GM12878 (cell line): ENCODE results near the gene CALCA. TPM values are rescaled to one million over a fixed set of nuclear protein-coding genes. Genes with fewer than 3 reads are reported as not detected.

Experiments used
- ATAC-seq: fragments of 200-7000 bp; cut with Tn5 transposase; 3 replicates; pipeline ENCODE4 v1.9.1; 2020; ENCODE audit warnings: mild to moderate bottlenecking, moderate library complexity
- BruUV-seq: library from RNA; stranded (reverse); fragments of 400-500 nt; replicated peaks from 2 replicates; lab custom pipeline; 2021; lab: Mats Ljungman, UMichigan
- CTCF ChIA-PET: fragments of 300-600 bp; sonication (Branson Sonifier 250); formaldehyde crosslinking; extraction: SDS; loops from one replicate; lab custom pipeline; 2021; ENCODE audit warnings: inconsistent platforms; lab: Yijun Ruan, JAX
- POLR2A ChIA-PET: fragments of 350-600 bp; formaldehyde crosslinking; extraction: SDS; loops from one replicate; lab custom pipeline; 2021; ENCODE audit warnings: inconsistent platforms; lab: Charles Lee
- RAD21 ChIA-PET: fragments of 300-600 bp; sonication (Branson Sonifier 250); formaldehyde crosslinking; loops from one replicate; lab custom pipeline; 2023; ENCODE audit warnings: antibody characterized with exemption; ENCODE audit not compliant: unreplicated experiment; lab: Charles Lee
- SMC1A ChIA-PET: fragments of 300-600 bp; sonication (Branson Sonifier 250); formaldehyde crosslinking; loops from one replicate; lab custom pipeline; 2023; ENCODE audit not compliant: unreplicated experiment, uncharacterized antibody; lab: Charles Lee
- DNase-seq: peaks from one replicate; pipeline ENCODE4 v3.0.0-alpha.2; 2011; ENCODE audit warnings: low read depth, low spot score
- FAIRE-seq: peaks from 3 replicates; lab custom pipeline; 2011; peaks lifted over from hg19 to GRCh38; lab: Jason Lieb, UNC
- H2AFZ ChIP-seq: 2 replicates; pipeline ENCODE4 v1.6.0; 2011; ENCODE audit warnings: low read depth, low read length, control low read depth; ENCODE audit not compliant: control insufficient read depth
- H3K27ac ChIP-seq: 2 replicates; pipeline ENCODE4 v1.5.1; 2011; ENCODE audit warnings: control low read depth; ENCODE audit not compliant: control insufficient read depth, insufficient read depth
- H3K27me3 ChIP-seq, 2 experiments: replicated peaks in 1 of 2; 2 replicates each; pipeline versions ENCODE4 v1.6.0 to v1.6.1; 2011; ENCODE audit warnings: low read length in 1 of 2; ENCODE audit not compliant: control insufficient read depth in 2 of 2, insufficient read depth in 2 of 2
- H3K36me3 ChIP-seq, 2 experiments: 2 replicates each; pipeline ENCODE4 v1.5.1; 2011; ENCODE audit warnings: low read length in 1 of 2; ENCODE audit not compliant: control insufficient read depth in 2 of 2, insufficient read depth in 2 of 2
- H3K4me1 ChIP-seq: 2 replicates; pipeline ENCODE4 v1.6.1; 2011; ENCODE audit warnings: mild to moderate bottlenecking, low read length, moderate library complexity, mixed read lengths; ENCODE audit not compliant: control insufficient read depth, insufficient read depth
- H3K4me2 ChIP-seq: 2 replicates; pipeline ENCODE4 v1.6.0; 2011; ENCODE audit warnings: control low read depth; ENCODE audit not compliant: control insufficient read depth, insufficient read depth
- H3K4me3 ChIP-seq: fragments of 200-600 bp; sonication (generic); 2 replicates; pipeline ENCODE4 v1.5.1; 2016
- H3K79me2 ChIP-seq: 2 replicates; pipeline ENCODE4 v1.6.0; 2011; ENCODE audit warnings: low read length; ENCODE audit not compliant: control insufficient read depth, insufficient read depth
- H3K9ac ChIP-seq: 2 replicates; pipeline ENCODE4 v1.8.0; 2011; ENCODE audit warnings: low read length, control low read depth, mixed read lengths; ENCODE audit not compliant: control insufficient read depth, insufficient read depth
- H3K9me3 ChIP-seq: replicated peaks from 3 replicates; pipeline ENCODE4 v1.5.1; 2011; ENCODE audit warnings: mild to moderate bottlenecking, low read length; ENCODE audit not compliant: control insufficient read depth, insufficient read depth
- H4K20me1 ChIP-seq: 2 replicates; pipeline ENCODE4 v1.6.0; 2011; ENCODE audit not compliant: control insufficient read depth, insufficient read depth
- ATF2 ChIP-seq: IDR thresholded peaks from 2 replicates; pipeline ENCODE4 v1.6.1; 2012; ENCODE audit warnings: low read length, inconsistent platforms
- NFXL1 ChIP-seq: fragments of 450-650 bp; IDR thresholded peaks from 2 replicates; pipeline ENCODE4 v1.6.1; 2017; ENCODE audit warnings: antibody characterized with exemption, mild to moderate bottlenecking, borderline replicate concordance
- NRF1 ChIP-seq: conservative IDR thresholded peaks from 2 replicates; pipeline ENCODE4 v1.6.1; 2011; ENCODE audit warnings: mild to moderate bottlenecking, low read depth, low read length, improper control_type of control experiment
- PRDM15 ChIP-seq: fragments of 450-650 bp; formaldehyde crosslinking; IDR thresholded peaks from 2 replicates; pipeline ENCODE4 v1.4.0; 2020; ENCODE audit warnings: mild to moderate bottlenecking, moderate library complexity
- RELA ChIP-seq: fragments of 450-650 bp; IDR thresholded peaks from 2 replicates; pipeline ENCODE4 v1.8.0; 2014; ENCODE audit warnings: borderline replicate concordance; ENCODE audit not compliant: partially characterized antibody
- WRNIP1 ChIP-seq: IDR thresholded peaks from 2 replicates; pipeline ENCODE4 v1.6.1; 2011; ENCODE audit warnings: low read depth, low read length, improper control_type of control experiment, borderline replicate concordance
- WGBS: methylation state at CpG from one replicate; pipeline ENCODE4 v1.1.6; 2016; ENCODE audit warnings: low lambda C conversion rate; ENCODE audit not compliant: insufficient replicate concordance, insufficient coverage; ENCODE audit errors: missing lambda C conversion rate; 5-methylcytosine and 5-hydroxymethylcytosine counted together
- in situ Hi-C: fragments of 300-500 bp; cut with MboI; formaldehyde crosslinking; loops from 9 replicates; pipeline ENCODE4 v1.14.3; 2018; ENCODE audit warnings: mixed read lengths
- intact Hi-C: fragments of 100-400 bp; cut with micrococcal nuclease; formaldehyde crosslinking; loops from one replicate; pipeline ENCODE4 v1.14.2; 2022; ENCODE audit not compliant: unreplicated experiment
- polyA plus RNA-seq, 11 experiments: library from polyadenylated mRNA; depleted of rRNA in 4 of 11; unstranded in 6 of 11; stranded (reverse) in 5 of 11; fragments of >200 nt; fragmentation: Nextera tagmentation in 4 of 11; fragmentation: Illumina TruSeq in 1 of 11; extraction: Ambion mirVana in 4 of 11; extraction: Trizol in 1 of 11; gene quantifications; 1 replicate in 1 of 11; 2 replicates in 10 of 11; pipeline versions ENCODE4 v1.2.1 to v1.2.3, GENCODE V29; 2011 to 2016; ENCODE audit warnings: inconsistent platforms in 2 of 11, missing spikeins in 2 of 11, low read depth in 1 of 11
- total RNA-seq, 4 experiments: library from RNA; depleted of rRNA in 3 of 4; stranded (reverse); fragments of >200 nt in 3 of 4; fragmentation: Illumina TruSeq in 1 of 4; extraction: Trizol in 1 of 4; gene quantifications; 2 replicates each; pipeline versions ENCODE4 v1.2.1 to v1.2.3, GENCODE V29; 2013 to 2021
- TF ChIP-seq, protein P1 (sequence below): IDR thresholded peaks from 2 replicates; pipeline ENCODE4 v1.6.1; 2012; ENCODE audit warnings: mild to moderate bottlenecking, low read depth, low read length
- TF ChIP-seq, protein P2 (sequence below): fragments of 450-650 bp; IDR thresholded peaks from 2 replicates; pipeline ENCODE4 v1.6.1; 2014; ENCODE audit warnings: mild to moderate bottlenecking

The CALCA gene
- total and polyA plus RNA-seq, 10 of the 15 experiments (the other 5 are each of a cell fraction or from before 2014, with no cell fraction given) = not detected

DNA sequence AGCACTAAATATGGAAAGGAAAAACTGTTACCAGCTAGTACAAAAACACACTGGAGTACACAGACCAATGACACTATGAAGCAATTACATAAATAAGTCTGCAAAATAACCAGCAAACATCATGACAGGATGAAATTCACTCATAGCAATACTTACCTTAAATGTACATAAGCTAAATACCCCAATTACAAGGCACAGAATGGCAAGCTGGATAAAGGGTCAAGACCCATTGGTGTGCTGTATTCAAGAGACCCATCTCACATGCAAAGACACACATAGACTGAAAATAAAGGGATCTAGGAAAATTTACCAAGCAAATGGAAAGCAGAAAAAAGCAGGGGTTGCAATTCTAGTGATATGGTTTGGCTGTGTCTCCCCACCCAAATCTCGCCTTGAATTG is 44.0 kb upstream of the CALCA start (continued):
- TF ChIP-seq, protein P1, sequence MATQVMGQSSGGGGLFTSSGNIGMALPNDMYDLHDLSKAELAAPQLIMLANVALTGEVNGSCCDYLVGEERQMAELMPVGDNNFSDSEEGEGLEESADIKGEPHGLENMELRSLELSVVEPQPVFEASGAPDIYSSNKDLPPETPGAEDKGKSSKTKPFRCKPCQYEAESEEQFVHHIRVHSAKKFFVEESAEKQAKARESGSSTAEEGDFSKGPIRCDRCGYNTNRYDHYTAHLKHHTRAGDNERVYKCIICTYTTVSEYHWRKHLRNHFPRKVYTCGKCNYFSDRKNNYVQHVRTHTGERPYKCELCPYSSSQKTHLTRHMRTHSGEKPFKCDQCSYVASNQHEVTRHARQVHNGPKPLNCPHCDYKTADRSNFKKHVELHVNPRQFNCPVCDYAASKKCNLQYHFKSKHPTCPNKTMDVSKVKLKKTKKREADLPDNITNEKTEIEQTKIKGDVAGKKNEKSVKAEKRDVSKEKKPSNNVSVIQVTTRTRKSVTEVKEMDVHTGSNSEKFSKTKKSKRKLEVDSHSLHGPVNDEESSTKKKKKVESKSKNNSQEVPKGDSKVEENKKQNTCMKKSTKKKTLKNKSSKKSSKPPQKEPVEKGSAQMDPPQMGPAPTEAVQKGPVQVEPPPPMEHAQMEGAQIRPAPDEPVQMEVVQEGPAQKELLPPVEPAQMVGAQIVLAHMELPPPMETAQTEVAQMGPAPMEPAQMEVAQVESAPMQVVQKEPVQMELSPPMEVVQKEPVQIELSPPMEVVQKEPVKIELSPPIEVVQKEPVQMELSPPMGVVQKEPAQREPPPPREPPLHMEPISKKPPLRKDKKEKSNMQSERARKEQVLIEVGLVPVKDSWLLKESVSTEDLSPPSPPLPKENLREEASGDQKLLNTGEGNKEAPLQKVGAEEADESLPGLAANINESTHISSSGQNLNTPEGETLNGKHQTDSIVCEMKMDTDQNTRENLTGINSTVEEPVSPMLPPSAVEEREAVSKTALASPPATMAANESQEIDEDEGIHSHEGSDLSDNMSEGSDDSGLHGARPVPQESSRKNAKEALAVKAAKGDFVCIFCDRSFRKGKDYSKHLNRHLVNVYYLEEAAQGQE = no peak
- TF ChIP-seq, protein P2, sequence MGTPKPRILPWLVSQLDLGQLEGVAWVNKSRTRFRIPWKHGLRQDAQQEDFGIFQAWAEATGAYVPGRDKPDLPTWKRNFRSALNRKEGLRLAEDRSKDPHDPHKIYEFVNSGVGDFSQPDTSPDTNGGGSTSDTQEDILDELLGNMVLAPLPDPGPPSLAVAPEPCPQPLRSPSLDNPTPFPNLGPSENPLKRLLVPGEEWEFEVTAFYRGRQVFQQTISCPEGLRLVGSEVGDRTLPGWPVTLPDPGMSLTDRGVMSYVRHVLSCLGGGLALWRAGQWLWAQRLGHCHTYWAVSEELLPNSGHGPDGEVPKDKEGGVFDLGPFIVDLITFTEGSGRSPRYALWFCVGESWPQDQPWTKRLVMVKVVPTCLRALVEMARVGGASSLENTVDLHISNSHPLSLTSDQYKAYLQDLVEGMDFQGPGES = no peak
- TF ChIP-seq NRF1 = no peak

DNA sequence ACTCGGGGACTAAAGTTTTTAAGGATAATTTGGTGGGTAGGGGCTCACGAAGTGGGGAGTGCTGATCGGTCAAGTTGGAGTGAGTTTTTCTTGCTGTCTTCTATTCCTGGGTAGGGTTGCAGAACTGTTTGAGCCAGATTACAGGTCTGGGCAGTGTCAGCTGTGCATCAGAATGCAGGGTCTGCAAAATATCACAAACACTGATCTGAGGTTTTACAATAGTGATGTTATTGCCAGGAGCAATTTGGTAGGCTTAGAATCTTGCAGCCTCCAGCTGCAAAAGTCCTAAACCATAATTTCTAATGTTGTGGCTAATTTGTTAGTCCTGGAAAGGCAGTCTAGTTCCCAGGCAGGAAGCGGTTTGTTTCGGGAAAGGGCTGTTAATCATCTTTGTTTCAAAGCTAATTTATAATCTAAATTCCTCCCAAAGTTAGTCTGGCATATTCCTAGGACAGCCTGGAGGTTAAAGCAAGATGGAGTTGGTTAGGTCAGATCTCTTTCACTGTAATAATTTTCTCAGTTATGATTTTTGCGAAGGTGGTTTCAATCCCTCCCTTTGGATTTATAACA is 39.7 kb upstream of the CALCA start:
- RAD21 ChIA-PET = interaction anchor here (1.3 kb wide), 1 partner anchor 104 kb away, joined by 3 read pairs; no protein-coding TSS in a partner anchor
- no peaks in the 10 kb centered on the region for H3K79me2 ChIP-seq
- no peaks in the 10 kb centered on the region for H3K36me3 ChIP-seq
- no peaks in the 10 kb centered on the region for H3K4me1 ChIP-seq
- no peaks in the 10 kb centered on the region for H3K9me3 ChIP-seq
- no peak overlapping the region for H3K9ac ChIP-seq
- SMC1A ChIA-PET = interaction anchor here (1.6 kb wide), 1 partner anchor 26 kb away, joined by 4 read pairs; no protein-coding TSS in a partner anchor
- no peak overlapping the region for H3K4me2 ChIP-seq
- no peaks in the 10 kb centered on the region; a peak in 1 of 4 replicates for H3K27me3 ChIP-seq
- in situ Hi-C loops (no loop called here), intact Hi-C loops (no loop called here)
- CTCF ChIA-PET = interaction anchor here (0.5 to 1.8 kb wide), 2 partner anchors 15 to 200 kb away, joined by 3 to 5 read pairs; no protein-coding TSS in a partner anchor
- BruUV-seq = no TSS peak
- DNase-seq (no peak), ATAC-seq (no peak), FAIRE-seq (no peak)
- POLR2A ChIA-PET = no interaction called here
- WGBS = 30% methylated on average over 6 of the region's 6 CpGs
- no peak overlapping the region for H3K27ac ChIP-seq
- no peaks in the 10 kb centered on the region for H4K20me1 ChIP-seq
- H3K4me3 ChIP-seq = no peak overlapping the region
- no peak overlapping the region for H2AFZ ChIP-seq
- TF ChIP-seq RELA (no peak), WRNIP1 (no peak), NFXL1 (no peak), ATF2 (no peak), PRDM15 (no peak)
